Sigmoid colon (tissue), 7 donors: ENCODE measurements around the gene OR2AE1. TPM values are rescaled to one million over a fixed set of nuclear protein-coding genes. Genes with fewer than 3 reads are reported as not detected.

Experiments
- DNase-seq: peaks from one replicate; pipeline ENCODE4 v3.0.0-alpha.2; 2019
- H3K27ac ChIP-seq, 4 donors: fragments of 200-600 bp; sonication (generic); one replicate each; pipeline ENCODE4 v1.5.1; 2016 to 2019; ENCODE audit warnings: mild to moderate bottlenecking in 1 of 4
- H3K27me3 ChIP-seq, 3 donors: fragments of 200-600 bp; sonication (generic); one replicate each; pipeline ENCODE4 v1.5.1; 2019; ENCODE audit warnings: mild to moderate bottlenecking in 1 of 3
- H3K36me3 ChIP-seq, 4 donors: fragments of 200-600 bp; sonication (generic); one replicate each; pipeline ENCODE4 v1.5.1; 2016 to 2019
- H3K4me1 ChIP-seq, 4 donors: fragments of 200-600 bp; sonication (generic); one replicate each; pipeline ENCODE4 v1.5.1; 2017 to 2019
- H3K4me3 ChIP-seq, 4 donors: fragments of 200-600 bp; sonication (generic); one replicate each; pipeline ENCODE4 v1.5.1; 2017 to 2019; ENCODE audit warnings: mild to moderate bottlenecking in 2 of 4, moderate library complexity in 1 of 4
- H3K9me3 ChIP-seq, 4 donors: fragments of 200-600 bp in 3 of 4; sonication (generic) in 3 of 4; one replicate each; pipeline versions ENCODE4 v1.5.1 to v1.6.1; 2013 to 2019
- EP300 ChIP-seq, 4 donors: sonication (generic); formaldehyde crosslinking; IDR thresholded peaks; one replicate each; pipeline ENCODE4 v1.6.1; 2017; ENCODE audit warnings: antibody characterized with exemption in 4 of 4
- POLR2A ChIP-seq, 2 donors: fragments of 450-650 bp; IDR thresholded peaks; one replicate each; pipeline ENCODE4 v1.6.1; 2016; ENCODE audit warnings: antibody characterized with exemption in 2 of 2, mild to moderate bottlenecking in 2 of 2, moderate library complexity in 2 of 2
- POLR2AphosphoS5 ChIP-seq, 4 donors: sonication (generic); formaldehyde crosslinking; IDR thresholded peaks; one replicate each; pipeline ENCODE4 v1.6.1; 2017; ENCODE audit warnings: antibody characterized with exemption in 4 of 4
- WGBS, 2 donors: extraction: QIAGEN DNeasy Blood & Tissue Kit; methylation state at CpG; one replicate each; pipeline ENCODE4 v1.1.7; 2013; 5-methylcytosine and 5-hydroxymethylcytosine counted together
- intact Hi-C: fragments of 100-400 bp; cut with DNase I; formaldehyde crosslinking; loops from one replicate; pipeline ENCODE4 v1.15.1; 2023
- polyA plus RNA-seq, 3 donors: library from polyadenylated mRNA; stranded (reverse); fragments of 200-250 nt; gene quantifications; one replicate each; pipeline ENCODE4 v1.2.3, GENCODE V29; 2013
- total RNA-seq, 4 donors: library from RNA; depleted of rRNA; stranded (reverse); fragments of >200 nt; gene quantifications; one replicate each; pipeline ENCODE4 v1.1.0, GENCODE V29; 2016
- TF ChIP-seq, protein P1 (sequence below), 4 experiments: fragments of 450-650 bp in 3 of 4; fragments of 200-600 bp in 1 of 4; IDR thresholded peaks; one replicate each; pipeline ENCODE4 v1.5.1; 2016 to 2019; ENCODE audit warnings: antibody characterized with exemption in 4 of 4, mild to moderate bottlenecking in 3 of 4, moderate library complexity in 2 of 4
- donor health status: healthy with polysubstance abuse.
- donor health status: Bipolar disorder and iron deficiency.
- donor health status: healthy.

Gene OR2AE1
- total and polyA plus RNA-seq, 7 donors, result 0.06 TPM; not detected in 6

- no peak overlapping the region for H3K4me3 ChIP-seq
- H3K27me3 ChIP-seq, result no peaks in the 10 kb centered on the region
- no peak for DNase-seq
- H3K27ac ChIP-seq, result no peak overlapping the region
- no peaks in the 10 kb centered on the region for H3K4me1 ChIP-seq
- no peak for TF ChIP-seq EP300 (IDR thresholded peaks at IDR 0.05)
- TF ChIP-seq, protein P1, sequence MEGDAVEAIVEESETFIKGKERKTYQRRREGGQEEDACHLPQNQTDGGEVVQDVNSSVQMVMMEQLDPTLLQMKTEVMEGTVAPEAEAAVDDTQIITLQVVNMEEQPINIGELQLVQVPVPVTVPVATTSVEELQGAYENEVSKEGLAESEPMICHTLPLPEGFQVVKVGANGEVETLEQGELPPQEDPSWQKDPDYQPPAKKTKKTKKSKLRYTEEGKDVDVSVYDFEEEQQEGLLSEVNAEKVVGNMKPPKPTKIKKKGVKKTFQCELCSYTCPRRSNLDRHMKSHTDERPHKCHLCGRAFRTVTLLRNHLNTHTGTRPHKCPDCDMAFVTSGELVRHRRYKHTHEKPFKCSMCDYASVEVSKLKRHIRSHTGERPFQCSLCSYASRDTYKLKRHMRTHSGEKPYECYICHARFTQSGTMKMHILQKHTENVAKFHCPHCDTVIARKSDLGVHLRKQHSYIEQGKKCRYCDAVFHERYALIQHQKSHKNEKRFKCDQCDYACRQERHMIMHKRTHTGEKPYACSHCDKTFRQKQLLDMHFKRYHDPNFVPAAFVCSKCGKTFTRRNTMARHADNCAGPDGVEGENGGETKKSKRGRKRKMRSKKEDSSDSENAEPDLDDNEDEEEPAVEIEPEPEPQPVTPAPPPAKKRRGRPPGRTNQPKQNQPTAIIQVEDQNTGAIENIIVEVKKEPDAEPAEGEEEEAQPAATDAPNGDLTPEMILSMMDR (IDR thresholded peaks at IDR 0.05), result peak in 2 of 4 experiments; percentile 12 to 21
- no peaks in the 10 kb centered on the region for H3K9me3 ChIP-seq
- no peaks in the 10 kb centered on the region for H3K36me3 ChIP-seq
- 37 to 71% methylated on average over 5 of the region's 5 CpGs for WGBS, 2 donors
- intact Hi-C loops, result loop anchor here (5.0 kb wide), 1 partner anchor 206 kb away; no protein-coding TSS in a partner anchor
These were observed 39.0 kb downstream of the OR2AE1 start for GRCh38 chr7:99837649-99838361.

GRCh38 chr7:99835189-99835588, 41.6 kb downstream of the OR2AE1 start:
- TF ChIP-seq POLR2AphosphoS5 (IDR thresholded peaks at IDR 0.05) (no peak), EP300 (IDR thresholded peaks at IDR 0.05) (no peak), POLR2A (IDR thresholded peaks at IDR 0.05) (no peak)
- TF ChIP-seq, protein P1 (IDR thresholded peaks at IDR 0.05), result no peak
- no peaks in the 10 kb centered on the region for H3K36me3 ChIP-seq
- H3K27me3 ChIP-seq, result no peaks in the 10 kb centered on the region
- WGBS, 2 donors, result 92% methylated on average over 4 of the region's 4 CpGs
- intact Hi-C loops, result loop anchor here (5.0 kb wide), 1 partner anchor 203 kb away; no protein-coding TSS in a partner anchor
- H3K9me3 ChIP-seq, result no peaks in the 10 kb centered on the region
- H3K27ac ChIP-seq, result no peak overlapping the region
- no peak overlapping the region for H3K4me3 ChIP-seq
- no peak for DNase-seq
- no peaks in the 10 kb centered on the region for H3K4me1 ChIP-seq

GRCh38 chr7:99834382-99834781, 42.5 kb downstream of the OR2AE1 start:
- 94% methylated on average over 2 of the region's 2 CpGs for WGBS, 2 donors
- H3K36me3 ChIP-seq, result no peaks in the 10 kb centered on the region

DNA sequence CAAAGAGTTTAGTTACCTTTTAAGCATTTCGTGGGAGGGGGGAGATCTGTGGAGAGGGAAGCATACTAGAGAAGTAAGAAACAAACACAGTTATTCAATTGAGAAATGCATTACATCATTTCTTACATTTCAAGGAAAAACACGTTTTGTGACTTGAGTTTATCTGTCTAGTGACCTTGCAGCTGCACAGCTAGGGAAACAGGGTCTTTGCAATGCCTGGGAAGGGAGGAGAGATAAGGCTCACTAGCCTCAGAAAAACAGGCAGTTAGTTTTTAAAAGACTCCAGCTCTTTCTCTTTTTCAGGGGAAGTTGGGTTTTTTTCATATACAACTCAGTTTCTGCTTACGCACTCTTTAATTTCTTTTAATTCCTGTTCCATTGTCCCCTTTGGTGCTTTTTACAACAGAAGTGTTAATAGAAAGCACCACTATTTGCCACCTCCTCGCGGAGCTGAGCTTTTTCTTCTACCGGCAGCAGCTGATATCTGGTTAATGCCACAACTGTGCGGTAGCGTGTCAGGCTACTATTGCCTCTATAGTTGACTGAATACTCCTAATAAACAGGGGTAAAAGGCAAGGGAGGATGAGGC, 43.5 kb downstream of the OR2AE1 start:
- Histone ChIP-seq H3K4me3 (no peak overlapping the region), H3K36me3 (no peaks in the 10 kb centered on the region), H3K27ac (no peak overlapping the region), H3K4me1 (no peaks in the 10 kb centered on the region), H3K9me3 (no peaks in the 10 kb centered on the region), H3K27me3 (no peaks in the 10 kb centered on the region)
- no peak for TF ChIP-seq POLR2A (IDR thresholded peaks at IDR 0.05)
- TF ChIP-seq, protein P1 (IDR thresholded peaks at IDR 0.05), result no peak
- no peak for TF ChIP-seq EP300 (IDR thresholded peaks at IDR 0.05)
- no peak for TF ChIP-seq POLR2AphosphoS5 (IDR thresholded peaks at IDR 0.05)
- no peak for DNase-seq
- intact Hi-C loops, result no loop called here
- 78 to 86% methylated on average over 8 of the region's 8 CpGs for WGBS, 2 donors

More at GRCh38 chr7:99834382-99834781, 42.5 kb downstream of the OR2AE1 start:
- Histone ChIP-seq H3K27ac (no peak overlapping the region), H3K4me1 (no peaks in the 10 kb centered on the region), H3K4me3 (no peak overlapping the region), H3K9me3 (no peaks in the 10 kb centered on the region), H3K27me3 (no peaks in the 10 kb centered on the region)
- no peak for DNase-seq
- intact Hi-C loops, result no loop called here
- no peak for TF ChIP-seq POLR2A (IDR thresholded peaks at IDR 0.05)
- TF ChIP-seq POLR2AphosphoS5 (IDR thresholded peaks at IDR 0.05), result no peak
- TF ChIP-seq, protein P1 (IDR thresholded peaks at IDR 0.05), result no peak
- TF ChIP-seq EP300 (IDR thresholded peaks at IDR 0.05), result no peak
